Measurements from ENCODE around the gene CES4A. TPM values are rescaled to one million over a fixed set of nuclear protein-coding genes. Genes with fewer than 3 reads are reported as not detected.

Gene CES4A
- total and polyA plus RNA-seq, 12 donors = 3.8 to 20.6 (median 6.2) TPM

GRCh38 chr16:66949472-66949871 lies 38.9 kb upstream of the CES4A start:
- no peaks in the 10 kb centered on the region for H3K36me3 ChIP-seq
- H3K9me3 ChIP-seq = peaks cover 0 to 6% (median 0%) of the 10 kb centered on the region in 11 donors
- DNase-seq = no peak
- H3K27ac ChIP-seq = no peak overlapping the region
- peaks cover 0 to 26% (median 16%) of the 10 kb centered on the region in 9 donors for H3K4me1 ChIP-seq
- intact Hi-C loops (cut with DNase I) = loop anchor here in 2 of 10 donors (5.0 kb wide), 1 partner anchor 52 kb away; no protein-coding TSS in a partner anchor
- ATAC-seq = no peak
- TF ChIP-seq CTCF (IDR thresholded peaks at IDR 0.05) = no peak
- no peak overlapping the region for H3K4me3 ChIP-seq
- H3K27me3 ChIP-seq = peaks cover 0 to 58% (median 17%) of the 10 kb centered on the region in 7 donors
- whole genome bisulfite sequencing, 2 donors = 66 to 74% methylated on average over 6 of the region's 6 CpGs

- DNase-seq (no peak), ATAC-seq (no peak)
- Histone ChIP-seq H3K27ac (no peak overlapping the region), H3K4me3 (no peak overlapping the region), H3K4me1 (peaks cover 0 to 26% (median 16%) of the 10 kb centered on the region in 9 donors), H3K9me3 (peaks cover 0 to 6% (median 0%) of the 10 kb centered on the region in 11 donors), H3K36me3 (no peaks in the 10 kb centered on the region), H3K27me3 (peaks cover 0 to 58% (median 17%) of the 10 kb centered on the region in 7 donors)
- TF ChIP-seq CTCF (IDR thresholded peaks at IDR 0.05) = no peak
- WGBS, 2 donors = 86 to 91% methylated on average over 2 of the region's 2 CpGs
- intact Hi-C loops (cut with DNase I) = loop anchor here in 2 of 10 donors (10.0 kb wide), 2 partner anchors 56 to 234 kb away; partner anchors contain the start of gene MATCAP1 (in 1 of the 2)
Measured at GRCh38 chr16:66950437-66950836, 38.0 kb upstream of the CES4A start.

GRCh38 chr16:66950971-66951790 lies 37.2 kb upstream of the CES4A start:
- peaks cover 0 to 58% (median 17%) of the 10 kb centered on the region in 7 donors for H3K27me3 ChIP-seq
- no peaks in the 10 kb centered on the region for H3K36me3 ChIP-seq
- intact Hi-C loops (cut with DNase I) = loop anchor here in 2 of 10 donors (10.0 kb wide), 2 partner anchors 56 to 234 kb away; partner anchors contain the start of gene MATCAP1 (in 1 of the 2)
- DNase-seq (no peak), ATAC-seq (no peak)
- H3K4me1 ChIP-seq = peaks cover 0 to 26% (median 16%) of the 10 kb centered on the region in 9 donors
- no peak overlapping the region for H3K4me3 ChIP-seq
- WGBS, 2 donors = 81 to 82% methylated on average over 4 of the region's 4 CpGs
- TF ChIP-seq CTCF (IDR thresholded peaks at IDR 0.05) = no peak
- peaks cover 0 to 6% (median 0%) of the 10 kb centered on the region in 11 donors for H3K9me3 ChIP-seq
- H3K27ac ChIP-seq = no peak overlapping the region

- 84 to 87% methylated on average over 7 of the region's 7 CpGs for WGBS, 2 donors
- no peak for TF ChIP-seq CTCF (IDR thresholded peaks at IDR 0.05)
- peaks cover 0 to 58% (median 17%) of the 10 kb centered on the region in 7 donors for H3K27me3 ChIP-seq
- intact Hi-C loops (cut with DNase I) = loop anchor here in 2 of 10 donors (10.0 kb wide), 2 partner anchors 58 to 232 kb away; partner anchors contain the start of gene MATCAP1 (in 1 of the 2)
- H3K4me3 ChIP-seq = no peak overlapping the region
- peaks cover 0 to 6% (median 0%) of the 10 kb centered on the region in 11 donors for H3K9me3 ChIP-seq
- H3K4me1 ChIP-seq = peaks cover 0 to 17% (median 14%) of the 10 kb centered on the region in 9 donors
- H3K27ac ChIP-seq = no peak overlapping the region
- no peaks in the 10 kb centered on the region for H3K36me3 ChIP-seq
- ATAC-seq = no peak
- DNase-seq = no peak
Measured at GRCh38 chr16:66952430-66953110, 35.8 kb upstream of the CES4A start.
